Left renal pelvis (tissue), 4 donors: Measurements from ENCODE around the gene CMTM1. TPM values are rescaled to one million over a fixed set of nuclear protein-coding genes. Genes with fewer than 3 reads are reported as not detected.
"Not testable (repeated sequence)": the region's sequence is repeated elsewhere in the genome, so short reads cannot be mapped to it uniquely, and the experiment has no call there.

Source experiments
- DNase-seq, 4 donors: peaks; one replicate each; pipeline ENCODE4 v3.0.0-alpha.2; 2013; ENCODE audit warnings: low read depth in 4 of 4, low spot score in 3 of 4
- polyA plus RNA-seq, 4 donors: library from polyadenylated mRNA; unstranded; fragments of 120-200 nt; gene quantifications; one replicate each; pipeline ENCODE4 v1.2.1, GENCODE V29; 2013; ENCODE audit not compliant: insufficient read length in 4 of 4

Gene CMTM1
- polyA plus RNA-seq, 4 donors = 5.2 to 9.8 (median 6.7) TPM

DNA sequence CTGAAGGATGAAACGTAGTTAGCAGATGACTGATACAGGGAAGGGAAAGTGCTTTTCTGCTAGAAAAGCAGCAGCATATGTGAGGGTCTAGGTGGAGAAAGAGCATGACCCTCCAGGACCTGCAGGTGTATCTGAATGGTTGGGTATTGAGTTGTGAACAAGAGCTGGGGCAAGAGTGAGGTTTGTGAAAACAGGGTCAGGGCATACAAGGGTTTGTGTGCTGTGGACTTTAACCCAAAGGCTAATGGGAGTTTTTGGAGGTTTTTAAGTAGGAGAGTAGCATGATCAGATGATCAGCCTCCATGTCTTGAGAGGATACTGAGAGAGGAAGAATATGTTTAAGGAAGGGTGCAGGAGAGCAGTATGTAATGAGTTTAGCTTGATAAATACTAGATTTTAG is 6.1 kb upstream of the CMTM1 start:
- no peak for DNase-seq

DNA sequence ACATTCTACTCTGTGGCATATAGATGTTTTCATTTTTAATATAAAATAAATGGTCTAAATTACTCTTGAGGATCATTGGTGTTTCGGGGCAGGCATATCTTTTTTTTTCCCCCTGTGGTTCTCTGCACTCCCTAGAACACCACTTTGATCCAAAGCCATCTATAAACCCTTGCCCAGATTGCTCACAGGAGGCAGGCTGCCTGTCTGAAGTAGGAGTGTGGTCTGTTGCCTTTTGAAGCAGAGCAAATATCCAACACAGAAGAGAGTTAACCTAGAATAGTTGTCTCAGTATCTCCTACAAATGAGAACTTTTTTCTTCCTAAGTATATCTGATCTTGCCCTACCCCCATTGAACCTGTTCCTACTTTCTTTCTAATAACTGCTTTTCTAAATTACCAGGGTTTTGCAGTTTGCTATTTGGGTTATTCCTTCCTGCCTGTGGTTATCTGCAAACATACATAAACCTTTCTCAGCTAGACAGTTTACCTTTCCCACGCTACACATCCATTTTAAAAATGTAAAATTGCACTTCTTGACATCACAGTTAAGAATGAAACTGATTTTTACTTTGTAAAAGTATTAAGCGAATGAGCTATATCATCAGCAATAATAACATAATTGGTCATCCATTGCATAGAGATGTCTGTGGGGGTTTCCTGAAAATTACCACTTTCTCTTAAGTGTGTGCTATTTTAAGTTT is 4.7 kb upstream of the CMTM1 start:
- no peak for DNase-seq

DNA sequence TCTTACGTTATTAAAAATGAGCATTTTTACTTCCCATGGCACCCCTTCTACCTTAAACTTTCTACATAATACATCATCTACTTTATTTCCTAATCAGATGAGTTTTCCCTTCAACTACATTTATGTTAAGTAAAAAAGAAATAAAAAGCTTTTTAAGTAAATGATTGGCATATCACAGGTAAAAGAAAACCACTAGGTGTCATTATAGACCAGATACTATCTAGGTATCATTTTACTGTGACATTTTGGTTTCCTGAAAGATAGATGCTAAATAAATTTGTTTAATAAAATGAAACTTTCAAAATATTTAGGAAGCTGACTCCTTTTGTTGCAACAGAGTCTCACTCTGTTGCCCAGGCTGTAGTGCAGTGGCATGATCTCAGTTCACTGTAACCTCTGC is 3.8 kb upstream of the CMTM1 start:
- no peak for DNase-seq

DNA sequence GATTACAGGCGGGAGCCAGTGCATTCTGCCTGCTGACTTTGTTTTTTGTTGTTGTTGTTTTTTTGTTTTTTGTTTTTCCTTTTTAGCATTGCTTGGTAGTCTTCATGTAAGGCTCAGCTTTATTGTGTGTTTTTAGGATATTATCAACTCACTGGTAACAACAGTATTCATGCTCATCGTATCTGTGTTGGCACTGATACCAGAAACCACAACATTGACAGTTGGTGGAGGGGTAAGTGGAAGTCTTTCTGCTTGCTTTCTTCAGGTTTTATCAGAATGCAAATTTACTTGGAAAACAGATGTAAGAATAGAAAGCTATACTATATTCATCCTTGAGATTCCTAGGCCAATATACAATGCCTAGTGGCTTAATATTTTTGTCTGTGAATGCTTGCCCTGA is 3.3 kb upstream of the CMTM1 start:
- no peak for DNase-seq

DNA sequence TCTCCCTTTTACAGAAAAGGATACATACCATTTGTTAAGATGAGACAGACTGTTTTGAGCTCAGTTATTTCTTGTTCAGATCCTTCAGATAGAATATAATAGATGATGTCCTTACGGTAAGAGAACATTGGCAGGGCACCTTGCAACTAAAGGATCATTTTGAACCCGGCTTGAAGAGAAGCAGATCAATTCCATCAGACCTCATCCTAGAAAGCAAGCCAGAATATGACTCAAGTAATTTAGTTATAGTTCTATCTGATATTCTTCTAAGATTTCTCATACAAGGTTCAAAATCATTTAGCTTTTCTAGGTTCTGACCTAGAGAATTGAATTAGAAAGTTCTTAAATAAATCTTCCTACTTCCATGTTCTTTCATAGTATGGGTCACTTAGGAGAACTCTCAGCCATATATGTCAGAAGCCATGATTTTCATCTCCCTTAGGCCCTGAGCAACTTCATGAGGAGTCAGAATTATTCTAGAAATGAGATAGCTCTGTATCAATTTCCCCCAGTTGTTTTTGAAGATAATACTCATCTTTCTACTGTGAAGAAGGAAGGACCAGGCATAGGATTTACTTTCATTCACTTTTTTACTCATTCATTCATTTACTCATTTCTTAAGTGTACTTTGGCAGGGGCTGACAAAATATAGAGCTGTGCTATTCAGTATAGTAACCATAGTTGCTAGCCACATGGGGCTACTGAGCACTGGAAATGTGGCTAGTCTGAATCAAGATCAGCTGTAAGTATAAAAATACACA is 2.5 kb upstream of the CMTM1 start:
- DNase-seq = no peak

DNA sequence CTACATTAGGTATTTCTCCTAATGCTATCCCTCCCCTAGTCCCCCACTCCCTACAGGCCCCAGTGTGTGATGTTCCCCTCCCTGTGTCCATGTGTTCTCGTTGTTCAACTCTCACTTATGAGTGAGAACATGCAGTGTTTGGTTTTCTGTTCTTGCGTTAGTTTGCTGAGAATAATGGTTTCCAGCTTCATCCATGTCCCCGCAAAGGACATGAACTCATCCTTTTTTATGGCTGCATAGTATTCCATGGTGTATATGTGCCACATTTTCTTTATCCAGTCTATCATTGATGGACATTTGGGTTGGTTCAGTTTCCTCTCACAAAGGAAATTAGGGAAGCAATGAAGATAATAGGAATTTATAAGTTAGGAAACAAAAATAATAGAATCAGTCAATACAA is 1.0 kb downstream of the CMTM1 start:
- not testable (repeated sequence) for DNase-seq

DNA sequence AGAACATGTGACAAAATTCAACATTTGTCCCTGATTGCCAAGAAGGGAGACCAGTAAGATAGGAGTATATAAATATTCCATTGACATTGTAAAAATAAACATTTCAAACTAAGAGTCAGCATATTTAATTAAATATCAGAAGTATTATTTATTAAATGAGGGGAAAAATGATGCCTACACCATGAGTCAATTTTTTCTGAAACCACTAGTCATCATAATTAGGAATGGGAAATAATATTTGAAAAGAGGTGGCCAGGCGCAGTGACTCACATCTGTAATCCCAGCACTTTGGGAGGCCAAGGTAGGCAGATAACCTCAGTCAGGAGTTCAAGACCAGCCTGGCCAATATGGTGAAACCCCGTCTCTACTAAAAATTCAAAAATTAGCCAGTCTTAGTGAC is 2.1 kb downstream of the CMTM1 start:
- DNase-seq = no peak

DNA sequence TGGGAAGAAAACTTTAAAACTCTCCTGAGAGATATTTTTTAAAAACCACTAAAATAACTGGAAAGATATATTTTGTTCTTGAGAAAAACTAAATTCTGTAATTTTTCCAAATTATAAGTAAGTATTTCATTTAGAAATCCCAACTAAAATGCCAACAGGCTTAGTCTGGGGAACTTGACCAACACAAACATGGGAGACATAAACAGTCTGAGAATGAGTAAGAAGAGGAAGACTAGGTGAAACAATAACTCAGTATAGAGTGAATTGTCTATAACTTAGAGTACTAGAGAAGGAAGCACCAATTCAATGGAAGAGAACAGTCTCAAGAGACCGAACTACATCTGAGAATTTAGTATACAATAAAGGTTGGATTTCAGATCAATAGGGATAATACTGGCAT is 2.9 kb downstream of the CMTM1 start:
- no peak for DNase-seq

DNA sequence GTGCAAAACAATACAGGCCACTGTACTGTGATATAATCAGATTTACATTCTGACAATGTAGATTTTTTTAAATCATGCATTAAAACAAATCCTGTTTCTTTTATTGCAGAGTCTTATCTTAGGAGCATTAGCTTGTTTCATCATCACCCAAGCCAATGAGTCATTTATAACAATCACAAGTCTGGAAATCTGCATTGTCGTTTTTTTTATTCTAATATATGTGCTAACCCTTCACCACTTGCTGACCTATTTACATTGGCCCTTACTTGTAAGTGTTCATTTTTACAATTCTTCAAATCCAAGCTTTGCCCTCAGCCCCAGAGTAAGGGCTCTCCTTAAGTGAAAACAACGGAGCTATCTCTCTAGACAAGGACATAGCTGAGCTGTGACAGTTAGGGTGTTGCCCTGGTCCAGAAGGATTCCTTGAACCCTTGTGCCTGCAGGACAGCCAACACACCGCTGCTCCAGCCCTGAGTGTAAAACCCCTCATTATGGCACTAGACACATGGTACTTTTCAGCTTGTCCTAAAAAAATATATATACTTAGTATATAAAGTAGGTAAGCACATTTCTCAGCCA is 3.7 kb downstream of the CMTM1 start:
- no peak for DNase-seq

DNA sequence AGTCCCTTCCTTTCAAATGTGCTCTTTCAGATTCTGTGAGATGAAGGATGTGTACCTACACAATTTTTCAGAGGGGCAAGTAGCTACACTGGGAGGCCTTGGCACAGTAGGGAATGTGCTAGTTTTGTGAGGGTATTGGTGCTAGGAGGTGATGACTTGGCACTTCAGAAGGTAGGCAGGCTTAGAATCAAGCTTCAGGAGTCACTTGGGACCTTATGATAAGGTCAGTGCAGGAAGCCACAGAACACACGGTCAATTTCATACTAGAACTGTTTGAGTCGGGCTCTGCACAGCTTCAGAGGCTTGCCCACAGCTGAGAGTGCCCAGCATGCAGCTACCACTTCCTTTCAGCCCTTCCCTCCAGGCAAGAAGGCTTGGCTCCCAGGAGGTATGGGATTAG is 6.1 kb downstream of the CMTM1 start:
- no peak for DNase-seq

DNA sequence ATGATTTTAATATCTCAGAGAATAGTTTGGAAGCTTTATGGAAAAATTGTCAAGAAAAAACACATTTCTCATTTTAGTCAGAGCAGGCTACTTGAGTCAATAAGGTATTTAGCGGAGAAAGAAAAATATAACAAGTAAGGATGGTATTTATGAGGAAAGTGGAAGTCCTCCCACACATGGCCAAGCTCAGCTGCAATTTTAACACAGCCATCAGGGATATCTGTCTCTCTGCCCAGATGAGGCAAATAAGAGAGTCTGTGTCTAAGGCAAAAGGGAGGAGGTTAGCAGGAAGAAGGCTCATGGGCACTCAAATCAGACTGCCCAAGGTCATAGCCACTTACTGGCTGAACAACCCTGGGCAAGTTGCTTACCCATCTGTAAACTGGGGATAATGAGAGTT is 7.8 kb downstream of the CMTM1 start:
- DNase-seq = no peak

DNA sequence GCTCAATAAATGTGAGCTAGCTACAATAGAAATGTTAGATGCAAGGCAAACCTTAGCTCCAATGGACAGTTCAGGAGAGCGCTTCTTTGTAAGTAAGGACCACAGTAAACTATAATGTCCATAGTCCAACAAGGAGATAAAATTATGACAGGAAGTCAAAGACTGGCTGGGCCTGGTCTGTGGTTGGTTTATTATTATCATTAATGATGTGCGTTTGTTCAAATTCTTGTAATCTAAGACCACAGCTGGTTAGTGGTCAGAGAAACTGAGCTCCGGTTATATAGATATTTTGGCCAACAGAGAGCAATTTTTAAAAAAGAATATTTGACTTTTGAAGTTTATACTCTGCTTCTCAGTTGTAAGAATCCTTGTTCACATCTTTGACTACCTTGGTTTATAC is 8.3 kb downstream of the CMTM1 start:
- no peak for DNase-seq

DNA sequence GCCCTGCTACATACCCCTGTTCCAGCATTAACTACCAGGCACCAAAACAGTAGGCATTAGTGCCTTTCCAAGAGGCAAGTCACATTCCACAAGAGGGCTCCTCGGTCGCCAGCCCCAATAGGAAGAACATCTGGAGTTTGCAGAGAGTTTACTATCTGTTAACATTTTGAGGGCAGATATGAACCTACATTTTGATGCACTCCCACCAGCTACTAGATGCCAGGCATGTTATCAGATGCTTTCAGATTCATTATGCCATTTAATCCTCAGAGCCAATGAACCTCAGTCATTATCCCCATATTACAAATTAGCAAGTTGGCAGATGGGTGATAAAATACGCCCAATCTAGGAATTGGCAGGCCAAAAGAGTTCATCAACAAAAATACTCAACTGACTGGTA is 8.8 kb downstream of the CMTM1 start:
- DNase-seq = no peak

DNA sequence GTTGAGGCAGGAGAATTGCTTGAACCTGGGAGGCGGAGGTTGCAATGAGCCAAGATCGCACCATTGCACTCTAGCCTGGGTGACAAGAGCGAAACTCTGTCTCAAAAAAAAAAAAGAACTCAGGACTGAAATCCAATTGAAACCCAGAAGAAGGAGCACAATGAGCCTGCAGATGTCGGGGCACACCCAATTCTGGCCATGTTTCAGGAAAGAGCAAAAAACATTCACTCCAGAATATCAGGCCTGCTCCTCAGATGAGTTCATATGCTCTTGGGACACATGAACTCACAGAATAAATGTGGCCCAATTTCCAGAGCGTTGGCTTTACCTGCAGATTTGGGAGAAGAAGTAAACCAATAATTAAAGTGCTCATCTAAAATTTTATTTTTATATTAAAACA is 10.1 kb downstream of the CMTM1 start:
- no peak for DNase-seq

DNA sequence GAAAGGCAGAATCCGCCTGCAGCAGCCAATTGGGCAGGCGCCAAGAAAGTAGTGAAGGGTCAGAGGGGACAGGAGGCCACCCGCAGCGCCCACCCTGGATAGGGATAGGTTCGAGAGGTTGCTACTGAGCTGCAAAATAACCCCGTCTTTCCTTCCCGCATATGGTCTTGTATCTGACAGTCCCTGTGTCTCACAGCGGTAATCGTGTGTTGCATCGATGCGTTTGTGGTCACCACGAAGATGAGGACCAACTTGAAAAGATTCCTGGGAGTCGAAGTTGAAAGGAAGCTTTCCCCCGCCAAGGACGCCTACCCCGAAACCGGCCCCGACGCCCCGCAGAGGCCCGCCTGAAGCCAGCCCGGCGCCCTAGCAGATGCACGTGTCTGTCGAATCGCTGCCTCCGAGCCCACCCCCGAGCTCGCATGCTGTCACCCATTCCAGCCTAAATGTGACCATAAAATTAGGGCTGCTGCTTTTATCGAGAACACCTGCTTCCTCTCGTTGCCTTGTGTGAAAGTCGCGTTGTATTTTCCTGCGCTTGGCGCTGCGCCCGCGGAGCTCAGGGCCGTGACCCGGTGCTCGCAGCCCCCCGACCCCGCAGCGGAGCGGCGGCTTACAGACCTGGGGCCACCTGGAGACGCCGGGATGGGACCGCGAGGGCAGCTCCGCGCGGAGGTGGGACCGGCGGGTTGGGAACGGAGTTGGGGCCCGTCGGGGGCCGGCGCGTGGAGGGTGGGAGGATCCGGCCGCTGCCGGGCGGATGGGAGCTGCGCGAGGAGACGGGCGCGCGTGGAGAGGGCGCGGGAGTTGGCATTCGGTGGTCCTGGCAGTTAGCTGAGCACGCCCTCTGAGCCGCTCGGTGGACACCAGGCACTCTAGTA is 12.7 kb downstream of the CMTM1 start, which contains the start of gene CMTM2:
CMTM2 (plus strand) TSS at position 813 of the 881 bp plus-strand sequence. CDS start 145 bp downstream, outside the sequence.
- DNase-seq = no peak

DNA sequence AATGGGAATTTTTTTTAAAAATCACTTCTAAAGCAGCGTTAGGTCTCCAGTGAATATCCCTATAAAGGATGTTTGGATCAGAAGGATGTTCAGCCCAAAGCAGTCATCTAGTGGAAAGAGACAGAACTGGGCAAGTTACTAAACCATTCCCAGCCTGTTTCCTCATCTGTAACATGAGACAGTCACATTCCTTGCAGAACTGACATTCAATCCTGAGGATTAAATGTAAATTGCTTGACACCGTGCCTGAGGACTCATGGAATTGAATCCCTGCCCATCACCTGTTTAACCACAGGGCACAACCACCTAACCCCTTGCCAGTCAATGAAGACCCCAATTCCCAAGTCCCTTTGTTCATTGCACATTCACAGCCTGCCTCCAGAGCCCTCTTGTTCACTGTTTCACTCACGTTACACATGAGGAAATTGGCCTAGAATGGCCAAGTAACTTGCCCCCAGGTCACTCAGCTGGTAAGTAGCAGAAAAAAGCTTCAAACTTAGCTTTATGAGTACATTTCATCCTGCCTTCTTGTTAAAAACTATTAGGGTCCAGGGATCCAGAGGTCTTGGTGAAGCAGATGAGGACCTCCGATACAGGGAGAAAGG is 14.5 kb downstream of the CMTM1 start:
- DNase-seq = no peak

DNA sequence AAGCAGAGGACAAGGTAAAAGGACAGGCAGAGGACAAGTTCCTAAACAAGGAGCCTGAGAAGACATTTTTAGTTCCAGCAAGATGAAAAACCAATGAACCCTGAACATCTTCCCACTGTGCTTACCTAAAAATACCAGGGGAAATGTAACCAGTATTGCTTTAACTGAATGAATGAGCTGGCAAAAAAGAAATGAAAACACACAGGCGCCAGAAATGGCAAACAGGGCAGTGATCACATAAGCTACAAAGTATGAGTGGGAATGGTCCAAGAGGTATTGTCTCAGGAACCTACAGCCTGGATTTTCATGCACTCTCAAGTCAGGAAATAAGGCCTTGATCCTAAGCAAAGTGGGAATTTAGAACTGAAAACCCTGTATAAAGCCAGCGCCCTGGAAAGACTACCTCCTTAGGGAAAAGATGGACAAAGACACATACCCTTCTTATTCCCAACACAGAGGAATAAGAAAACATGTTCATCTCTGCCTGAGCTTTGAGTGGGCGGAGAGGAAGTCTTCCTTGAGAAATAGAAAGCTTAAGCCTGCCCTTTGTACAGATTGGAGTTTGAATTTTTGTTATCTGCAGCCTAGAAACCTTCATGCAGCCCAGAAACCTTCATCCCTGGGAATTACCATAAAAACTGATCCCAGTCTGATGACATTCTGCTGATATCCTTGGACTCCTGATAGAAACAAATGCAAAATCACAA is 15.2 kb downstream of the CMTM1 start:
- no peak for DNase-seq

DNA sequence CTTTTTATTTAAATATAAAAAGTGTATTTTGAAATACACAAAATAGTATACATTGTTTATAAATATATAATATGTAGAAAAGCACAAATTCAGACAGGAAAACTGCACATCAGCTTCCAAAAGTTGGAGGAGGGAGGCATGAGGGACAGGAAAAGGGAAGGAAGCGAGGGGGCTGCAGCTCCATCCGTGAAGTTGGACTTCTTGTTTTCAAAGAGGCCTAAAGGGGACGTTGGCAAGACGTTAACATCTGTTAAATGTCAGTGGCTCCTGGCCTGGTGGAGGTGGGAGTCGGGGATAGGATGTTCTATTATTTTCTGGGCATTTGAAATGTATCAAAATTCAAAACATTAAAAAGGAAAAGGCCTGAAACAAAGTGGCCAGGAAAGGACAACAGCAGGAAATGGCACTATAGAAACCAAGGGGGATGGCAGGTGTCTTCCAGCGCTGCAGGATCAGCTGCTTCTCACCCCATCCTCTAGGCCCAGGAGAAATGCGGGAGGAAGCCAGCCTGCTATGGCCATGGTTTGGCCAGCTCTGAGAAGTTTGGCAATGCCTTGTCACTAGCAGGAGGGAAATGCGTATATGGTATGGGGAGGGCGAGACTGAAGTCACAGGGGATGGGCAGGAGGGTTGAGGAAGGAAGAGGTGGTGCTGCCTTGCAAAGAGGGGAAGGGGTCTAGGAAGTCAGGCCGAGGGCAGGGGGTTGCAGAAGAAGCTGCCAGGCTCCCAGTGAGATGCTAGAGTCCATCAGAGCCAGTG is 19.4 kb downstream of the CMTM1 start:
- DNase-seq = no peak
